Hematopoietic multipotent progenitor cell treated with erythropoietin and hydrocortisone succinate and interleukin-3 and kit ligand, for 15 days (in vitro differentiated cells): Measurements from ENCODE around the gene CGREF1.
"Not testable (repeated sequence)": the region's sequence is repeated elsewhere in the genome, so short reads cannot be mapped to it uniquely, and the experiment has no call there.

Experiments used
- DNase-seq: peaks from one replicate; pipeline ENCODE4 v3.0.0-alpha.2; 2015; ENCODE audit warnings: low spot score

The CGREF1 gene

DNA sequence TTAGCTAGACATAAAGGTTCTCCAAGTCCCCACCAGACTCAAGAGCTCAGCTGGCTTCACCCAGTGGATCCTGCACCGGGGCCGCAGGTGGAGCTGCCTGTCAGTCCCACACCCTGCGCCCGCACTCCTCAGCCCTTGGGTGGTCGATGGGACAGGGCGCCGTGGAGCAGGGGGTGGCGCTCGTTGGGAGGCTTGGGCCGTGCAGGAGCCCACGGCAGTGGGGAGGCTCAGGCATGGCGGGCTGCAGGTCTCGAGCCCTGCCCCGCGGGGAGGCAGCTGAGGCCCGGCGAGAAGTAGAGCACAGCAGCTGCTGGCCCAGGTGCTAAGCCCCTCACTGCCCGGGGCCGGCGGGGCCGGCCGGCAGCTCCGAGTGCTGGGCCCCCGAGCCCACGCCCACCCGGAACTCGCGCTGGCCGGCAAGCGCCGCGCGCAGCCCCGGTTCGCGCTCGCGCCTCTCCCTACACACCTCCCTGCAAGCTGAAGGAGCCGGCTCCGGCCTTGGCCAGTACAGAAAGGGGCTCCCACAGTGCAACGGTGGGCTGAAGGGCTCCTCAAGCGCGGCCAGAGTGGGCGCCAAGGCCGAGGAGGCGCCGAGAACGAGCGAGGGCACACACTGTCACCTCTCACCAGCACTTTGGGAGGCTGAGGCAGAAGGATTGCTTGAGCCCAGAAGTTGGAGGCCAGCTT lies 7.4 kb downstream of the CGREF1 start:
- DNase-seq = not testable (repeated sequence)

DNA sequence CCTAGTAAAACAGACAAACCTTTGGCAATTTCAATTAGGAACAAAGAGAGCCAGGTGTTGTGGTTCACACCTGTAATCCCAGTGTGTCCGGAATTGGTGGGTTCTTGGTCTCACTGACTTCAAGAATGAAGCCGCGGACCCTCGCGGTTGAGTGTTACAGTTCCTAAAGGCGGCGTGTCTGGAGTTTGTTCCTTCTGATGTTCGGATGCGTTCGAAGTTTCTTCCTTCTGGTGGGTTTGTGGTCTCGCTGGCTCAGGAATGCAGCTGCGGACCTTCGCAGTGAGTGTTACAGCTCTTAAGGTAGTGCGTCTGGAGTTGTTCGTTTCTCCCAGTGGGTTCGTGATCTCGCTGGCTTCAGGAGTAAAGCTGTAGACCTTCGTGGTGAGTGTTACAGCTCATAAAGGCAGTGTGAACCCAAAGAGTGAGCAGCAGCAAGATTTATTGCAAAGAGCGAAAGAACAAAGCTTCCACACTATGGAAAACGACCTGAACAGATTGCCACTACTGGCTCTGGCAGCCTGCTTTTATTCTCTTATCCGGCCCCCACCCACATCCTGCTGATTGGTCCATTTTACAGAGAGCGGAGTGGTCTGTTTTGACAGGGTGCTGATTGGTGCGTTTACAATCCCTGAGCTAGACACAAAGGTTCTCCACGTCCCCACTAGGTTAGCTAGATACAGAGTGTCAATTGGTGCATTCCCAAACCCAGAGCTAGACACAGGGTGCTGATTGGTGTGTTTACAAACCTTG lies 8.2 kb downstream of the CGREF1 start:
- not testable (repeated sequence) for DNase-seq

DNA sequence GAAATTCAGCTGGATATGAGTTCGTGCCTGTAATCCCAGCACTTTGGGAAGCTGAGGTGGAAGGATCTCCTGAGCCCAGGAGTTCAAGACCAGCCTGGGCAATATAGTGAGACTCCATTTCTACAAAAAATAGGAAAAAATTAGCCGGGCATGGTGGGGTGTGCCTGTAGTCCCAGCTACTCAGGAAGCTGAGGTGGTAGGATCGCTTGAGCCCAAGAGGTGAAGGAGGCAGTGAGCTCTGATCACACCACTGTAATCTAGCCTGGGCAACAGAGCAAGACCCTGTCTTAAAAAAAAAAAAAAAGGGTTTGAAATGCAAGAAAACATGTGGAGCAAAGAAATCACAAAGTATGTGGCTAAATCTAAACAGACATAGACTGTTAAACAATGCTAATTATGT lies 9.8 kb downstream of the CGREF1 start:
- DNase-seq = no peak

DNA sequence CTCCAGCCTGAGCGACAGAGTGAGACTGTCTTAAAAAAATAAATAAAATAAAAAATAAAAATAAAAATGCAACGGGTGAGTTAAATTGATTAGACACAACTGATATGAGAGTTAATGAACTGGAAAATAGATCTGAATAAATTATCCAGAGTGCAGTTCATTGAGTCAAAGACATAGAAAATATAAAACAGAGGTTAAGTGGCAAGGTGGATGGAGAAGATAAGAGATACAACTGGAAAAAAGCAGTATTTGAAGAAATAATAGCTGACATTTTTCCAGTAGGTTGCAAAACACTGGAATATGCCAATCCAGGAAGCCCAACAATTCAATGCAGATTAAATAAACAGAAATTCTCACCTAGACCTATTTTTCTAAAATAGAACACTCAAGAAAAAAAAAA lies 10.7 kb downstream of the CGREF1 start:
- no peak for DNase-seq

DNA sequence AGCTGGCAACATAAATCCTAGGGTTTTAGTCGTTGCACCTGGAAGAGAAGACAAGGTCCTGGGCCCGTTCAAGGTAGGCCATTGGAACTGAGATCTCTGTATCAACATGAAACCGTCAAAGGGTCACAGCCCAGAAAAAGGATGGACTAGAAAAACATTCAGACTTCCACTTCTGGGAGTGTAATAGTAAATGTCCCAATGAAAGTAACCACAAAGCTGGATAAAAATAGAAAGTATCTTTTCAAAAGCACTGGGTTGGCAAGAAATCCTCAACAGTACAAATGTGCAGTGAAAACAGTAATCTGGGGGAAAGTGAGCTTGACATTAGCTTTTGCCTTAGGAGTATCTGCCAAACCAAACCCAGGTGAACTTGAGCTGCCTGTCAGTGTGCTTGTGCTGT lies 12.9 kb downstream of the CGREF1 start:
- DNase-seq = no peak

DNA sequence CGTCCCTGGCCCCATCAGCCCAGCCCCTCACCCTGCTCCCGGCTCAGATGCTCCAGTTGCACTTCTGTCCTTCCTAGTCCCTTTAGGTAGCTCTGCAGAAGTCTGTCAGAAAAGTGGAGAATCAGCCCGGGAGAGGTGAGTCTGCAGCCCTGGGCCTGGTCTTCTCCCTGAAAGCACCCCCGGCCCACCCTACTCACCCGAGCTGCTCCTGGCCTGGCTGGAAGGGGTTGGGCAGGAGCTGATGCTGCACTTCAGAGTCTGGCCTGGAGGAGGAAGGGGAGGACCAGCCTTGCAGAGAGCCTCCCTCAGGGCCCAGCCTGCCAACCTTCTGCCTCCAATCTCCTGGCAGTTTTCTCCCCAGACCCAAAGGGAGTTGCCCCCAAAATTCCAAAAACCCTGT lies 16.6 kb downstream of the CGREF1 start:
- no peak for DNase-seq

DNA sequence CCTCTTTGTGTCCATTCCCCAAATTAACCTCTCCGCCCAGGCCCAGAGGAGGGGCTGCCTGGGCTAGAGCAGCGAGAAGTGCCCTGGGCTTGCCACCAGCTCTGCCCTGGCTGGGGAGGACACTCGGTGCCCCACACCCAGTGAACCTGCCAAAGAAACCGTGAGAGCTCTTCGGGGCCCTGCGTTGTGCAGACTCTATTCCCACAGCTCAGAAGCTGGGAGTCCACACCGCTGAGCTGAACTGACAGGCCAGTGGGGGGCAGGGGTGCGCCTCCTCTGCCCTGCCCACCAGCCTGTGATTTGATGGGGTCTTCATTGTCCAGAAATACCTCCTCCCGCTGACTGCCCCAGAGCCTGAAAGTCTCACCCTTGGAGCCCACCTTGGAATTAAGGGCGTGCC lies 18.9 kb downstream of the CGREF1 start:
- DNase-seq = no peak

DNA sequence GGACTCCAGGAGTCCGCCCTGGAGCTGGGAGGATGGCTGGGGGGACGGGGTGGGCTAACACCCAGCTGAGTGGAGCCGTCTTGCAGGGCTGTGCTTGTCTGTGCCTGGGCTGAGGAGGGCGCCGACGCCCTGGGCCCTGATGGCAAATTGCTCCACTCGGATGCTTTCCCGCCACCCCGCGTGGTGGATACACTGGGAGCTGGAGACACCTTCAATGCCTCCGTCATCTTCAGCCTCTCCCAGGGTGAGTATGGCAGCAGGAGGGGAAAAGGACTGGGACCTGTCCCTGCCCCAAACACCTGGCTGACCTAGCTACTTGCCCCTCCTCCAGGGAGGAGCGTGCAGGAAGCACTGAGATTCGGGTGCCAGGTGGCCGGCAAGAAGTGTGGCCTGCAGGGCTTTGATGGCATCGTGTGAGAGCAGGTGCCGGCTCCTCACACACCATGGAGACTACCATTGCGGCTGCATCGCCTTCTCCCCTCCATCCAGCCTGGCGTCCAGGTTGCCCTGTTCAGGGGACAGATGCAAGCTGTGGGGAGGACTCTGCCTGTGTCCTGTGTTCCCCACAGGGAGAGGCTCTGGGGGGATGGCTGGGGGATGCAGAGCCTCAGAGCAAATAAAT lies 19.5 kb downstream of the CGREF1 start:
- no peak for DNase-seq

DNA sequence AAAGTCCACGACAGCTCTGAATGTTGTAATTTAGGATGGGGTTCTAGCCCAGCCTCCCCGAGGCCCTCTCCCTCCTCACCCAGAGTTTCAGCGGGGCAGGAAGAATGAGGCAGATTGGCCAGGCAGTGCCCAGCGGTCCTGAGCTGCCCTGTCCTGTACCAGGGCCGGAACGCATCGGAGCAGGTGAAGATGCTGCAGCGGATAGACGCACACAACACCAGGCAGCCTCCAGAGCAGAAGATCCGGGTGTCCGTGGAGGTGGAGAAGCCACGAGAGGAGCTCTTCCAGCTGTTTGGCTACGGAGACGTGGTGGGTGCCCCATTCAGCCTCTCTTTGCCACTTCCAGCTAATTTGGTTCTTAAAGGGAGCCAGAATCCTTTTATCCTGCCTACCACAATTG lies 21.6 kb downstream of the CGREF1 start:
- DNase-seq = no peak

DNA sequence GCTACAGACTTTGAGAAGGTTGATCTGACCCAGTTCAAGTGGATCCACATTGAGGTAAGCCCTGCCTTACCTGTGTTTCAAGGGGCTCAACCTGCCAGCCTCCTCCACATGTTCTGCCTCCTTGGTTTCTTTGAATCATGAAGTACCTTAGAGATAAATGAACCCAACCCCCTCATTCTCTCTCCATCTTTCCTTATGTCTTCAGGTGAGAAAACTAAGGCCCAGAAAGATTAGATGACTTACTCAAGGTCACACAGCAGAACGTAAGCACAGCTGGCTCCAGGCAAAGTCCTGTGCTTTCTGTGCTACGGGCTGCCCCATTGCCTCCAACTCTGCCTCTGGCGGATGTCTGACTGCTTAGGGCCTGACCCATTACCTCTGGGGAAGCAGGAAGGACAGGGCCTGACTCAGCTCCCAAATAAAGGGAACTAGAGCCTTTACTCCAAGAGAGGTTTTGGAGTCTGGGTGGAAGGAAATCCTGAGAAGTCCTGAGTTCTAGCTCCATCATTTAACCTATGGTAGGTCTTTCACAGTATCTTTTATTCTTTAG lies 22.1 kb downstream of the CGREF1 start:
- DNase-seq = no peak

DNA sequence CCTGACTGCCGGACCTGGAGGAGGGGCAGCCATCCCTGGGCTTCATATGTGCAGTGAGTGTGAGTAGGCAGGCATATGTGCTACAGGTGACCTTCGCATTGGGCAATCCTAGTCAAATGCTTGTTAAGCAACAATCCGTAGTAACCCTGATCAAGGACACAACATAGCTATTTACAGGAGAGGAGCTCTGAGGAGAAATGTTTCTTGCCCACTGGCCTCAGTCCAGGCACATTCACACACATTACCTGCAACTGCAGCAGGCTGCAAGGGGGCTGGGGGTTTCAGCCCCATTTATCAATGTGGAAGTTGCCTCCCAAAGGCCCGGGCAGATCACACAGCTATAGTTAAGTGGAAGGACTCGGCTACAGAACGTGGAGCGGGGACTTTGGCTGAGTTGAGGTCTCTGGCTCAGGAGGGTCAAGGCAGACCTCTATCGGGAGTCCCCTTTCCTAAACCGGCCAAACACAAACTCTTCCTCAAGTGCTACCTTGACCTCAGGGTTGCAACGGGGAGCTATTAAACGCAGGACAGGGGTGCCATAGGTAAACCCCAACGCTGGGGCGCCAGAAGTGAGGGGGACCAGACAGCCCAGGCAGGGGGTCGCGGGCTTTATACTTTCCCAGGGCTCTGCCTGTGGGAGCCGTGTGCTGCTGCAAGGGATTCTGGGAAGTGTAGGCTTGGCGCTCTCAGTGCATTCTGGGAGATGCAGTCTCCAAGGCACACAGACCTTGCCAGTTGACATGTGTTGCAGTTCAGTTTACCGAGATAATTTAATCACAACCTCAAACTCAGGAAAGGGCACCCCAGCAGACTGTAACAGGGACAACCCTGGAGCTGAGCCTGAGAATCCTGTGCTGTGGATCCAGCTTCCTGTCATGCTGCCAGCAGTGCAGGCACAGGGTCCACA lies 22.9 kb downstream of the CGREF1 start:
- peak; percentile 52 for DNase-seq

DNA sequence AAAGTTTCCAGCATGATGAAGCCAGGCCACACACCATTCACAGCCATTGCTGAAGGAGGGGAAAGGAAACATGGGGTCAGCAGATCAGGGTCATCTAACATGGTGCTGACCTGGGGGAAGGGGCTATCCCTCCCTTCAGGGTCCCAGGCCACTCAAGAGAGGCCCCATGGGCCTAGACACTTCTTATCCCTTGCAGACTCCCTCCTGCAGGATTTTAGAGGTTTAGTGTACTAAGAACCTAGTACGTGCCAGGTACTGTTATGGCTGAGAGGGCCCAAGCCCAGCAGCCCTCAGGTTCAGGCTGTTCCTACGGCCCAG lies 23.5 kb downstream of the CGREF1 start:
- no peak for DNase-seq

DNA sequence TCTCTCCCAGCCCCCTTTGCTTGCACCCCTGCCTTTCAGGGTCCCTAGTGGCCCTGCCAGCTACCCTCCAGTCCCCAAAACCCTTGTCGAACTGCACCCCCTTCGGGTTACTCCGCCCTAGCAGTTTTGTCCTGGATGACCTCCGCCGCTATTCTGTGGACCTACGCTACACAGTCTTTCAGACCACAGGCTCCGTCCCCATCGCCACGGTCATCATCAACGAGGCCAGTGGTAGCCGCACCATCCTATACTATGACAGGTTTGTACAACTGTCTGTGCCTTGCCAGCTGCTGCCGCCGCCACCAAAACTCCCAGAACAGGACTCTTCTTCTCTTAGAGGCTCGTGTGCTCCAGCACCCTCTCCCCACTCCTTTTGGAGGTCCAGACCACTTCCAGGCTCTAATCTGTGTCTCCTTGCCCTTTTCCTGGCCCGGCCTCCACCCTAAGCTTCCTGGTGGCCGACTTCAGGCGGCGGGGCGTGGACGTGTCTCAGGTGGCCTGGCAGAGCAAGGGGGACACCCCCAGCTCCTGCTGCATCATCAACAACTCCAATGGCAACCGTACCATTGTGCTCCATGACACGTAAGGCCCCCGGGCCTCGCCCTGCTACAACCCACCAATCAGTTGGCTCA lies 24.5 kb downstream of the CGREF1 start:
- DNase-seq = no peak

DNA sequence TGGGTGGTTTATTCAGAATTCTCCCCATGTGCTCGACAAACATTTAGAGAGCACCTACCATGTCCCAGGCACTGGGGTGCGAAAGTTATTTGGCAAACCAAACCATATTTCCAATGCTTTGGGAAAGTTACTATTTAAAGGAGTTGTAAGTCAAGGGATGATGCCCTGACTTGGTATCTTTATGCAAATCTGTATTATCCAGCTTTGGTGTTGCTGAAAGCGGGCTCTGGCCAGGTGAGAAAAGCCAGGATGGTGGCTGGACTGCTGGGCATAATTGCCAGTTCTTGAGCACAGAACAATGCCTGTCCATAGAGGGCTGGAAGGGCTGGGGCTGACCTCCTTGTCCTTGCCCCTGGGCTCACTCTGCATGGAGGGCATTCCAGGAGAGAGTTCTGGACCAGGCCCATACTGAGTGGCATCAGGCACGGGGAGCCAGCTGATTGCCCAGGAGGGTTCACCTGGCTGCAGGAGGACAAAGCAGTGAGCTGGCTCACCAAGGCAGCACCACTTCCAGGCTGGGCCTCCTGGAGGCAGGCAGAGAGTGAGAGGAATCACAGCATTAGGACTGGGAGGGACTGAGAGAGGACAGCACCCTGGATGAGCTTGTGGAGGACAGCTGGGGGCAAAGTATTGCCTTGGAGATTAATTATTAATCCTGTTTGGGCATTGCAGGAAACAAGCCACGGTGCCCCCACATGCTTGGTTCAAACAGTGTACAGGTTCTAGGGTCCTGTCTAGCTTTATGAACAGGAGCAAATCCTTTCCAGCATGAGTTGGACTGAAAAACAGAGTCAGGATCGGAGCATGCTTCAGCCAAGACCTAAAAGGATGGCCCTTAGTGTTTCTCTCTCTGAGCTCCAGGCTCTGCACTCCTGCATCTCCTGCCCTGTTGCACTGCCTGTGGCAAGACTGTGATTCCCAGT lies 25.2 kb downstream of the CGREF1 start:
- no peak for DNase-seq

DNA sequence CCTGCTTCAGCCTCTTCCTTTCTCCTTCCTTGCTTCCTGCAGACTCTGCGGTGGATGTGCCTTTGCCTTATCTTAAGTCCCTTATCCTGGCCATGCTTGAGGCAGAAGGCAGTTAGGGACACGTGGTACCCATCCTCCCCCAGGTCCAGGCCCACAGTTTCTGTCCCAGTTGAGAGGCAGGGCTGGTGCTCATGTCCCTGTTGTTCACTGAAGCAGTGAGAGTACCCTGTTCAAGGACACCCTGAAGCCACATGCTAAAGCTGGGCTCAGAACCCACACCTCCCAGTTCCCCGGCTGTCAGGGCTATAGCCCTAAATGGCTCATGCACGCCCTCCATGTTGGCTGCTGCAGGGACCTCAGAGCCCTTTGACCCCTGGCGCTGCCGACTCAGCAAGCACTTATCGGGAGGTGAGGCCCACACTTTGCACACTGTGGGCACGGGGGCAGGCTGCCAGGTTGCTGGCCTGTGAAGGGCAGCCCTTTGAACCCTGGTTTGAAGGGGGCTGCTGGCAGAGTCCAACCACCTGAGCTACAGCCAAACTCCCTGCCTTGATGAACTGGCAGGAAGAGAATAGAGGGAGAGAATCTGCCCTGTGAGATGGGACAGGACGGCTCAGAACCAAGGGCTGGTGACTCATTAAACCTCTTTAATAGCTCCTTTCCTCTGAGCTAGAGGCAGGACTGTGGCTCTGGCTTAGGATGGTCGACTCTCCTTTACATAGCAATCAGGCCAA lies 26.1 kb downstream of the CGREF1 start:
- no peak for DNase-seq

DNA sequence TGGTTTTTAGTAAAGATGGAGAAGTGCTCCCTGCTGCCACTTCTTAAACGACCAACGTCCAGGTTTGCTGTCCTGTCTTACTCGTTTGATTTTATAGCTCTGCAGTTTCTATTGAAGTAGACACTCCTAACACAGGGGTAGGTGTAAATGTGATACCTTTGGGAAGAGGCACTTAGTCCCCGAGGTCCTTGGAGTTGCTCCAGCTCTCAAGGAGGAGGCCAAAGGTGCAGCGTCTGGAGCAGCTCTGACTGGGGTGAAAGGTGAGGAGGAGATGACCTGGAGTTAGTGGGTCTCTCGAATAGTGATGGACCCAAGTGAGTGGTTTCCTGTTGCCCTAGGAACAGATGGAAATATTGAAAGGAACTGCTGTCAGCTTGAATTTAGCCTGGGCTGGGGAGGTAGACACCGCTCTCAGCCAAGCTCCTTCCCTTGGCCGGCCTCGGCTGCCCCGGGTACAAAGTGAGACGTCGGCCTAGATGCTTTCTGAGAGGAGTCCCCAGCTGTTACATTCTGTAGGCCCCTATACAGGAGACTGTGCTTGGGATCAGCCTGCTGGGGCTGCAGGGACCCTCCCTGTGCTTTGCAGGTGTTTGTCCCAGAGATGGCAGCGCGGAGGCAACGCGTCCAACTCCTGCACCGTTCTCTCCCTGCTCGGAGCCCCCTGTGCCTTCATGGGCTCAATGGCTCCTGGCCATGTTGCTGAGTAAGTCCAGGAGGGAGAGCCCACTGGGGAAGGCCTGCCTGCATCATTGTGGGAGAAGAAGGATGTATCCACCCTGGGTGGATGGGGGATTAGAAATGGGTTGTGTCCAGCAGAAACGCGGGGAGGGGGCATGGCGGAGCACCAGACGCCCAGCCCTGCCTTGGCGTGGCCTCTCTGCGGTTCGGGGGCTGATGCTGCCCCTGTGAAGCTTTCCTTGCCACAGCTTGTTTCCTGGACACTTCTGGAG lies 26.9 kb downstream of the CGREF1 start:
- no peak for DNase-seq

DNA sequence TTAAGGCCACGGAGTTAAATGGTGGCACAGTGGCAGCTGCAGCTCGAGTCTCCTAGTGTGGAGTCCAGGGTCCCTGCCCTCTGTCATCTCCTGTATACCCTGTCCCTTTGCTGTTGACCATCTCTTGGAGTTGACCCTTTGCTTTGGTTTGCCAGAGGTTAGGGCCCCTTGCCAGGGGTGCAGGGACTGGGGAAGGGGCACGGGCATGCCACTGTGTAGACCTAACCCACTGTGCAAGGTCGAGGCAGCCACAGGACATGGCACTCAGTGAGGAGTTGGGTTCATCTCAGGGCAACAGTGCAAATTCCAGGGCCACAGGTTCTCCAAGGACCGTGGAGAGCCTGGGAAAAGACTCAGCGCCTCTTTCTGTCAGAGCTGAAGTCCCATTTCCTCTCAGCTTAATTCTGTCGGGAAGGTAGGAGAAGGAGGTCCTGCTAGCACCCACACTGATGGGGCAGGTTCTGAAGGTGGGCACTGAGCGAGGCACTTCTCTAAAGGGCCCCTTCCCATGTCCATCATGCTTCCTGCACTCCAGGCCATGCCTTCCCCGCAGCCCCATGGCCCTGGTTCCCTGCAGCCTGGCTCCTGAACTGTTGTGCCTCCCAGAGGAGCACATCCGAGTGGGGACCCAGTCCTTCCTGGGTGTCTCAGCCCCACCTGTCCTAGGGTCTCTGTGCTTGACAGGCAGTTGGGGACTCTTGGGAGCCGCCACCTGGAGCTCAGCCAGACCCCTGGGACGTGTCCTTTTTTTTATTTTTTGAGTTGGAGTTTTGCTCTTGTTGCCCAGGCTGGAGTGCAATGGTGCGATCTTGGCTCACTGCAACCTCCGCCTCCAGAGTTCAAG lies 29.6 kb downstream of the CGREF1 start:
- DNase-seq = no peak

DNA sequence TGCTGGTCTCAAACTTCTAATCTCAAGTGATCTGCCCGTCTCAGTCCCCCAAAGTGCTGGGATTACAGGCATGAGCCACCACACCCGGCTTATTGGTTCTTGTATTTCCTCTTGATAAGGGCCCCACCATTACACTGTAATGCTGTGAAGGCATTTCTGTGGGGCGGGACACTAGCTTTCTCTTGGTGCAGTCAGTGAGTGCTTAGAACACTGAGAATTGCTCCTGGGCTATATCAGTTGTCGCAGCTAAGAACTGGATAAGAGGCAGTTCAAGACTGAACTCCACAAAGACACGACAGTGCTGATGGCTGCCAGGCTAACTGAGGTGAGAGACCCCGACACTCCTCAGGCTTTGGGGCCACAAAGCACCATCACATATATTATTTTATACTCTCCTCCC lies 30.3 kb downstream of the CGREF1 start:
- no peak for DNase-seq
